GM08714 (cell line): ENCODE results near the gene PRR7.

Experiments
- H3K4me3 ChIP-seq: fragments of 200-500 bp; sonication (Bioruptor generic); 2 replicates; pipeline ENCODE4 v1.5.1; 2014; ENCODE audit warnings: mild to moderate bottlenecking, low read length, inconsistent platforms
- ZNF274 ChIP-seq: IDR thresholded peaks from 2 replicates; pipeline ENCODE4 v1.6.1; 2012; ENCODE audit warnings: mild to moderate bottlenecking, low read depth, low read length

PRR7 gene

GRCh38 chr5:177501874-177502678 lies 55.5 kb downstream of the PRR7 start:
- H3K4me3 ChIP-seq: no peak overlapping the region; the same call in 1 of the 2 replicates

GRCh38 chr5:177502886-177503285 lies 56.3 kb downstream of the PRR7 start:
- no peak for TF ChIP-seq ZNF274
- no peak overlapping the region; the same call in 1 of the 2 replicates for H3K4me3 ChIP-seq

More at GRCh38 chr5:177501874-177502678, 55.5 kb downstream of the PRR7 start:
- no peak for TF ChIP-seq ZNF274

- no peak for TF ChIP-seq ZNF274
- no peak overlapping the region for H3K4me3 ChIP-seq
Observed at GRCh38 chr5:177503351-177504085, 56.9 kb downstream of the PRR7 start.

- no peak overlapping the region for H3K4me3 ChIP-seq
- TF ChIP-seq ZNF274: no peak
Observed at GRCh38 chr5:177504086-177505056, 57.8 kb downstream of the PRR7 start.

GRCh38 chr5:177505075-177505474 lies 58.5 kb downstream of the PRR7 start:
- no peak overlapping the region for H3K4me3 ChIP-seq
- no peak for TF ChIP-seq ZNF274
